Type B pancreatic cell (in vitro differentiated cells): Measurements from ENCODE around the gene TCF7L1. TPM values are rescaled to one million over a fixed set of nuclear protein-coding genes. Genes with fewer than 3 reads are reported as not detected.
A peak's percentile ranks its signal among the peaks of the same experiment; 100 is the strongest.

Experiments
- DNase-seq: peaks from one replicate; pipeline ENCODE4 v3.0.0; 2021; ENCODE audit warnings: mixed read lengths; ENCODE audit not compliant: unreplicated experiment; ENCODE audit errors: extremely low spot score
- H3K27ac Mint-ChIP-seq: 2 replicates; pipeline ENCODE4 v1.8.0; 2021; ENCODE audit warnings: mild to moderate bottlenecking, mixed read lengths
- H3K27me3 Mint-ChIP-seq: 2 replicates; pipeline ENCODE4 v1.8.0; 2021; ENCODE audit warnings: mixed read lengths
- H3K36me3 Mint-ChIP-seq: 2 replicates; pipeline ENCODE4 v1.8.0; 2021; ENCODE audit warnings: mixed read lengths
- H3K4me1 Mint-ChIP-seq: one replicate; pipeline ENCODE4 v1.8.0; 2021; ENCODE audit warnings: mixed read lengths; ENCODE audit not compliant: unreplicated experiment
- H3K4me3 Mint-ChIP-seq: 2 replicates; pipeline ENCODE4 v1.8.0; 2021; ENCODE audit warnings: mild to moderate bottlenecking, mixed read lengths
- H3K9me3 Mint-ChIP-seq: 2 replicates; pipeline ENCODE4 v1.8.0; 2021; ENCODE audit warnings: mixed read lengths
- total RNA-seq: library from RNA; stranded (reverse); gene quantifications from 2 replicates; pipeline ENCODE4 v1.2.1, GENCODE V29; 2021; ENCODE audit warnings: low replicate concordance
- TF ChIP-seq, protein P1 (sequence below): fragments of 200-600 bp; sonication (generic); conservative IDR thresholded peaks from 2 replicates; pipeline ENCODE4 v1.5.0; 2021; ENCODE audit warnings: antibody characterized with exemption, mild to moderate bottlenecking

The TCF7L1 gene
- total RNA-seq, 1 donor from 2014 or later: 32.4 TPM

- no peaks in the 10 kb centered on the region for H3K36me3 Mint-ChIP-seq
- H3K27me3 Mint-ChIP-seq: no peaks in the 10 kb centered on the region
- H3K9me3 Mint-ChIP-seq: no peaks in the 10 kb centered on the region
- TF ChIP-seq, protein P1, sequence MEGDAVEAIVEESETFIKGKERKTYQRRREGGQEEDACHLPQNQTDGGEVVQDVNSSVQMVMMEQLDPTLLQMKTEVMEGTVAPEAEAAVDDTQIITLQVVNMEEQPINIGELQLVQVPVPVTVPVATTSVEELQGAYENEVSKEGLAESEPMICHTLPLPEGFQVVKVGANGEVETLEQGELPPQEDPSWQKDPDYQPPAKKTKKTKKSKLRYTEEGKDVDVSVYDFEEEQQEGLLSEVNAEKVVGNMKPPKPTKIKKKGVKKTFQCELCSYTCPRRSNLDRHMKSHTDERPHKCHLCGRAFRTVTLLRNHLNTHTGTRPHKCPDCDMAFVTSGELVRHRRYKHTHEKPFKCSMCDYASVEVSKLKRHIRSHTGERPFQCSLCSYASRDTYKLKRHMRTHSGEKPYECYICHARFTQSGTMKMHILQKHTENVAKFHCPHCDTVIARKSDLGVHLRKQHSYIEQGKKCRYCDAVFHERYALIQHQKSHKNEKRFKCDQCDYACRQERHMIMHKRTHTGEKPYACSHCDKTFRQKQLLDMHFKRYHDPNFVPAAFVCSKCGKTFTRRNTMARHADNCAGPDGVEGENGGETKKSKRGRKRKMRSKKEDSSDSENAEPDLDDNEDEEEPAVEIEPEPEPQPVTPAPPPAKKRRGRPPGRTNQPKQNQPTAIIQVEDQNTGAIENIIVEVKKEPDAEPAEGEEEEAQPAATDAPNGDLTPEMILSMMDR: no peak
- no peak overlapping the region for H3K4me3 Mint-ChIP-seq
- H3K4me1 Mint-ChIP-seq: peaks cover 21% of the 10 kb centered on the region
- no peak overlapping the region for H3K27ac Mint-ChIP-seq
- no peak for DNase-seq
These were observed 150.4 kb downstream of the TCF7L1 start for GRCh38 chr2:85283641-85284040.

DNA sequence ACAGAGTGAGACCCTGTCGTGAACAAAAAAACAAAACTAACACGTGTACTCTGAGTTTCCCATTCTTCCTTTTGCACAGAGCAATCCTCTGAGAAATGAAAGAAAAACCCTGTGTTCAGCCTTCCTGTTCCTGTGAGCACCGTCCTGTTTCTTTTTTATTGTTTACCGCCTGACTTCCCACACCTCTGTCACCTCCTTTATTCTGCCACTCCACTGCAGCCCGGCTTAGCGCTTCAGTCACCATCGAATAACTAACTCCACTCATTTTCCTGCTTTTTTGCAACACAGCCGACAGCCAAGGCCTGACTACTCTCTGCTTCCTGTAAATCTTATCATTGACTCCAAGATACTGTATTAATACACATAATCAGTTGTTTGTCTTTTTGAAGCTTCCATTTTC lies 153.7 kb downstream of the TCF7L1 start:
- no peak for DNase-seq
- TF ChIP-seq, protein P1: no peak
- peaks cover 15% of the 10 kb centered on the region for H3K36me3 Mint-ChIP-seq
- no peak overlapping the region for H3K27ac Mint-ChIP-seq
- no peaks in the 10 kb centered on the region for H3K27me3 Mint-ChIP-seq
- no peak overlapping the region for H3K4me3 Mint-ChIP-seq
- H3K9me3 Mint-ChIP-seq: no peaks in the 10 kb centered on the region
- peaks cover 22% of the 10 kb centered on the region for H3K4me1 Mint-ChIP-seq

- no peaks in the 10 kb centered on the region for H3K9me3 Mint-ChIP-seq
- H3K4me1 Mint-ChIP-seq: peaks cover 14% of the 10 kb centered on the region
These were observed 154.5 kb downstream of the TCF7L1 start for GRCh38 chr2:85287721-85288120.

GRCh38 chr2:85288244-85288725 lies 155.1 kb downstream of the TCF7L1 start:
- Mint-ChIP-seq H3K27ac (peak overlapping the region; percentile 96), H3K27me3 (no peaks in the 10 kb centered on the region), H3K4me3 (peak overlapping the region; percentile 15), H3K36me3 (peaks cover 15% of the 10 kb centered on the region), H3K4me1 (peaks cover 14% of the 10 kb centered on the region), H3K9me3 (no peaks in the 10 kb centered on the region)
- DNase-seq: no peak
- TF ChIP-seq, protein P1: no peak

More at GRCh38 chr2:85287721-85288120, 154.5 kb downstream of the TCF7L1 start:
- DNase-seq: no peak
- H3K27ac Mint-ChIP-seq: peak overlapping the region; percentile 96
- peaks cover 15% of the 10 kb centered on the region for H3K36me3 Mint-ChIP-seq
- TF ChIP-seq, protein P1: no peak
- H3K27me3 Mint-ChIP-seq: no peaks in the 10 kb centered on the region
- H3K4me3 Mint-ChIP-seq: no peak overlapping the region

GRCh38 chr2:85291425-85292023 lies 158.3 kb downstream of the TCF7L1 start:
- Mint-ChIP-seq H3K4me3 (no peak overlapping the region), H3K36me3 (peaks cover 18% of the 10 kb centered on the region), H3K9me3 (no peaks in the 10 kb centered on the region), H3K27me3 (no peaks in the 10 kb centered on the region), H3K27ac (peak overlapping the region; percentile 92), H3K4me1 (peaks cover 8% of the 10 kb centered on the region)
- TF ChIP-seq, protein P1: no peak
- DNase-seq: no peak
